ENCODE results near the gene CRACDL.
"Not testable (repeated sequence)": the region's sequence is repeated elsewhere in the genome, so short reads cannot be mapped to it uniquely, and the experiment has no call there.

CRACDL gene

GRCh38 chr2:98769784-98770183, 166.2 kb downstream of the CRACDL start:
- Mint-ChIP-seq H3K27ac (peak overlapping the region; percentile 99), H3K36me3 (ENCODE audit: low read depth) (peaks cover 22% of the 10 kb centered on the region), H3K27me3 (ENCODE audit: low read depth) (no peaks in the 10 kb centered on the region), H3K9me3 (no peaks in the 10 kb centered on the region), H3K4me1 (ENCODE audit: low read depth) (peaks cover 73% of the 10 kb centered on the region), H3K4me3 (peak overlapping the region; percentile 92)
- DNase-seq (ENCODE audit: low spot score) = no peak

- Mint-ChIP-seq H3K27me3 (ENCODE audit: low read depth) (no peaks in the 10 kb centered on the region), H3K4me3 (peak overlapping the region; percentile 48), H3K36me3 (ENCODE audit: low read depth) (peaks cover 24% of the 10 kb centered on the region), H3K4me1 (ENCODE audit: low read depth) (peaks cover 72% of the 10 kb centered on the region), H3K27ac (peak overlapping the region; percentile 68), H3K9me3 (no peaks in the 10 kb centered on the region)
- no peak for DNase-seq (ENCODE audit: low spot score)
Observed at GRCh38 chr2:98769114-98769476, 166.9 kb downstream of the CRACDL start.

GRCh38 chr2:98768384-98769113, 167.5 kb downstream of the CRACDL start:
- Mint-ChIP-seq H3K27me3 (ENCODE audit: low read depth) (no peaks in the 10 kb centered on the region), H3K27ac (peak overlapping the region; percentile 68), H3K36me3 (ENCODE audit: low read depth) (peaks cover 24% of the 10 kb centered on the region), H3K9me3 (no peaks in the 10 kb centered on the region), H3K4me1 (ENCODE audit: low read depth) (peaks cover 75% of the 10 kb centered on the region), H3K4me3 (peak overlapping the region; percentile 48)
- DNase-seq (ENCODE audit: low spot score) = peak; percentile 65

- Mint-ChIP-seq H3K27me3 (ENCODE audit: low read depth) (no peaks in the 10 kb centered on the region), H3K9me3 (no peaks in the 10 kb centered on the region), H3K4me3 (no peak overlapping the region), H3K36me3 (ENCODE audit: low read depth) (peaks cover 23% of the 10 kb centered on the region), H3K27ac (no peak overlapping the region), H3K4me1 (ENCODE audit: low read depth) (peaks cover 69% of the 10 kb centered on the region)
- no peak for DNase-seq (ENCODE audit: low spot score)
Observed at GRCh38 chr2:98764499-98764898, 171.5 kb downstream of the CRACDL start.

GRCh38 chr2:98763209-98763951, 172.6 kb downstream of the CRACDL start:
- peaks cover 21% of the 10 kb centered on the region for H3K36me3 Mint-ChIP-seq (ENCODE audit: low read depth)
- H3K27me3 Mint-ChIP-seq (ENCODE audit: low read depth) = no peaks in the 10 kb centered on the region
- no peak overlapping the region for H3K27ac Mint-ChIP-seq
- no peak for DNase-seq (ENCODE audit: low spot score)
- peaks cover 68% of the 10 kb centered on the region for H3K4me1 Mint-ChIP-seq (ENCODE audit: low read depth)
- no peak overlapping the region for H3K4me3 Mint-ChIP-seq
- no peaks in the 10 kb centered on the region for H3K9me3 Mint-ChIP-seq

GRCh38 chr2:98761909-98762308, 174.1 kb downstream of the CRACDL start:
- Mint-ChIP-seq H3K27ac (peak overlapping the region; percentile 78), H3K9me3 (no peaks in the 10 kb centered on the region), H3K36me3 (ENCODE audit: low read depth) (peaks cover 14% of the 10 kb centered on the region), H3K4me3 (no peak overlapping the region), H3K4me1 (ENCODE audit: low read depth) (peaks cover 69% of the 10 kb centered on the region), H3K27me3 (ENCODE audit: low read depth) (no peaks in the 10 kb centered on the region)
- no peak for DNase-seq (ENCODE audit: low spot score)

GRCh38 chr2:98761267-98761781, 174.7 kb downstream of the CRACDL start:
- DNase-seq (ENCODE audit: low spot score) = peak; percentile 62
- Mint-ChIP-seq H3K27ac (peak overlapping the region; percentile 78), H3K36me3 (ENCODE audit: low read depth) (peaks cover 12% of the 10 kb centered on the region), H3K9me3 (no peaks in the 10 kb centered on the region), H3K4me1 (ENCODE audit: low read depth) (peaks cover 63% of the 10 kb centered on the region), H3K27me3 (ENCODE audit: low read depth) (no peaks in the 10 kb centered on the region), H3K4me3 (peak overlapping the region; percentile 66)

GRCh38 chr2:98759827-98760625, 176.0 kb downstream of the CRACDL start:
- H3K27me3 Mint-ChIP-seq (ENCODE audit: low read depth) = no peaks in the 10 kb centered on the region
- H3K27ac Mint-ChIP-seq = peak overlapping the region; percentile 67
- H3K4me1 Mint-ChIP-seq (ENCODE audit: low read depth) = peaks cover 56% of the 10 kb centered on the region
- H3K36me3 Mint-ChIP-seq (ENCODE audit: low read depth) = peaks cover 6% of the 10 kb centered on the region
- no peak for DNase-seq (ENCODE audit: low spot score)
- peak overlapping the region; percentile 49 for H3K4me3 Mint-ChIP-seq
- H3K9me3 Mint-ChIP-seq = no peaks in the 10 kb centered on the region

- Mint-ChIP-seq H3K4me3 (peak overlapping the region; percentile 49), H3K4me1 (ENCODE audit: low read depth) (peaks cover 56% of the 10 kb centered on the region), H3K27me3 (ENCODE audit: low read depth) (no peaks in the 10 kb centered on the region), H3K9me3 (no peaks in the 10 kb centered on the region), H3K27ac (peak overlapping the region; percentile 67), H3K36me3 (ENCODE audit: low read depth) (peaks cover 4% of the 10 kb centered on the region)
- DNase-seq (ENCODE audit: low spot score) = no peak
Observed at GRCh38 chr2:98759338-98759737, 176.7 kb downstream of the CRACDL start.

GRCh38 chr2:98757904-98758421, 178.1 kb downstream of the CRACDL start:
- peak overlapping the region; percentile 81 for H3K4me3 Mint-ChIP-seq
- peak; percentile 48 for DNase-seq (ENCODE audit: low spot score)
- peak overlapping the region; percentile 89 for H3K27ac Mint-ChIP-seq
- H3K36me3 Mint-ChIP-seq (ENCODE audit: low read depth) = peaks cover 6% of the 10 kb centered on the region
- no peaks in the 10 kb centered on the region for H3K9me3 Mint-ChIP-seq
- peaks cover 49% of the 10 kb centered on the region for H3K4me1 Mint-ChIP-seq (ENCODE audit: low read depth)
- peaks cover 3% of the 10 kb centered on the region for H3K27me3 Mint-ChIP-seq (ENCODE audit: low read depth)

GRCh38 chr2:98753801-98754200, 182.2 kb downstream of the CRACDL start:
- Mint-ChIP-seq H3K4me3 (no peak overlapping the region), H3K9me3 (no peaks in the 10 kb centered on the region), H3K4me1 (ENCODE audit: low read depth) (peaks cover 23% of the 10 kb centered on the region), H3K27me3 (ENCODE audit: low read depth) (peaks cover 3% of the 10 kb centered on the region), H3K36me3 (ENCODE audit: low read depth) (peaks cover 4% of the 10 kb centered on the region), H3K27ac (no peak overlapping the region)
- no peak for DNase-seq (ENCODE audit: low spot score)

GRCh38 chr2:98752711-98753110, 183.3 kb downstream of the CRACDL start:
- not testable (repeated sequence) for DNase-seq (ENCODE audit: low spot score); H3K9me3 Mint-ChIP-seq; H3K4me3 Mint-ChIP-seq; H3K27ac Mint-ChIP-seq; H3K36me3 Mint-ChIP-seq (ENCODE audit: low read depth); H3K27me3 Mint-ChIP-seq (ENCODE audit: low read depth)
- peaks cover 25% of the 10 kb centered on the region for H3K4me1 Mint-ChIP-seq (ENCODE audit: low read depth)

GRCh38 chr2:98751748-98752147, 184.3 kb downstream of the CRACDL start:
- peaks cover 5% of the 10 kb centered on the region for H3K36me3 Mint-ChIP-seq (ENCODE audit: low read depth)
- peaks cover 22% of the 10 kb centered on the region for H3K4me1 Mint-ChIP-seq (ENCODE audit: low read depth)
- no peaks in the 10 kb centered on the region for H3K9me3 Mint-ChIP-seq
- no peak for DNase-seq (ENCODE audit: low spot score)
- no peak overlapping the region for H3K27ac Mint-ChIP-seq
- peaks cover 3% of the 10 kb centered on the region for H3K27me3 Mint-ChIP-seq (ENCODE audit: low read depth)
- H3K4me3 Mint-ChIP-seq = no peak overlapping the region
